Activated T-helper 1 cell treated with anti-CD3 and anti-CD28 coated beads, Interleukin-12 subunit alpha, Interleukin-12 subunit beta, Interleukin-2, Interleukin-4 antibody, amounts not matched to agents 30 ng/mL and 10 ng/mL and 1 ng/mL, durations not matched to agents 14 hours and 24 hours and 36 hours (primary cell): ENCODE measurements around the gene RXRB. TPM values are rescaled to one million over a fixed set of nuclear protein-coding genes. Genes with fewer than 3 reads are reported as not detected.

Experiments used
- DNase-seq: peaks from one replicate; pipeline ENCODE4 v3.0.0; 2021; ENCODE audit warnings: low spot score
- H3K27ac Mint-ChIP-seq: one replicate; pipeline ENCODE4 v1.8.0; 2021; ENCODE audit warnings: mild to moderate bottlenecking, mixed read lengths
- H3K27me3 Mint-ChIP-seq: one replicate; pipeline ENCODE4 v1.8.0; 2022; ENCODE audit warnings: mild to moderate bottlenecking, moderate library complexity, mixed read lengths; ENCODE audit not compliant: insufficient read depth
- H3K36me3 Mint-ChIP-seq: one replicate; pipeline ENCODE4 v1.8.0; 2021; ENCODE audit warnings: low read depth, mixed read lengths
- H3K4me1 Mint-ChIP-seq: one replicate; pipeline ENCODE4 v1.8.0; 2021; ENCODE audit warnings: low read depth, mixed read lengths
- H3K4me3 Mint-ChIP-seq: one replicate; pipeline ENCODE4 v1.8.0; 2021; ENCODE audit warnings: mild to moderate bottlenecking, moderate library complexity, mixed read lengths
- H3K9me3 Mint-ChIP-seq: one replicate; pipeline ENCODE4 v1.8.0; 2021; ENCODE audit warnings: mixed read lengths
- intact Hi-C: fragments of 100-400 bp; cut with micrococcal nuclease; formaldehyde crosslinking; loops from one replicate; pipeline ENCODE4 v1.15.1; 2024
- total RNA-seq: library from RNA; stranded (reverse); gene quantifications from 2 replicates; pipeline ENCODE4 v1.2.3, GENCODE V29; 2022

RXRB gene
- total RNA-seq, 1 donor from 2014 or later, result 47.4 TPM

- Mint-ChIP-seq H3K4me3 (peak overlapping the region; percentile 100), H3K4me1 (peaks cover 81% of the 10 kb centered on the region)
Measured at GRCh38 chr6:33201147-33201545, 681 bp upstream of the RXRB start.

GRCh38 chr6:33199687-33200218 is 712 bp downstream of the RXRB start:
- Mint-ChIP-seq H3K36me3 (peaks cover 55% of the 10 kb centered on the region), H3K9me3 (no peaks in the 10 kb centered on the region), H3K4me1 (peaks cover 68% of the 10 kb centered on the region), H3K27me3 (no peaks in the 10 kb centered on the region), H3K4me3 (peak overlapping the region; percentile 85), H3K27ac (peak overlapping the region; percentile 84)
- intact Hi-C loops, result loop anchor here (1.0 to 10.0 kb wide), 15 partner anchors 9 to 1535 kb away; partner anchors contain the start of genes C6orf47, CSNK2B, CUTA and FKBPL
- DNase-seq, result peak; percentile 78

More at GRCh38 chr6:33201147-33201545, 681 bp upstream of the RXRB start:
- peak overlapping the region; percentile 97 for H3K27ac Mint-ChIP-seq
- H3K27me3 Mint-ChIP-seq, result no peaks in the 10 kb centered on the region
- H3K36me3 Mint-ChIP-seq, result peaks cover 42% of the 10 kb centered on the region
- no peak for DNase-seq
- intact Hi-C loops, result loop anchor here (2.0 to 10.0 kb wide), 7 partner anchors 218 to 1536 kb away; partner anchors contain the start of genes C6orf47, CSNK2B, CUTA and GPANK1
- no peaks in the 10 kb centered on the region for H3K9me3 Mint-ChIP-seq

GRCh38 chr6:33198853-33199436 is 1.5 kb downstream of the RXRB start:
- H3K27ac Mint-ChIP-seq, result peak overlapping the region; percentile 84
- H3K4me3 Mint-ChIP-seq, result peak overlapping the region; percentile 85
- peaks cover 65% of the 10 kb centered on the region for H3K4me1 Mint-ChIP-seq
- DNase-seq, result no peak
- no peaks in the 10 kb centered on the region for H3K9me3 Mint-ChIP-seq
- H3K36me3 Mint-ChIP-seq, result peaks cover 58% of the 10 kb centered on the region
- H3K27me3 Mint-ChIP-seq, result peaks cover 2% of the 10 kb centered on the region
- intact Hi-C loops, result no loop called here

- peaks cover 63% of the 10 kb centered on the region for H3K4me1 Mint-ChIP-seq
- peaks cover 57% of the 10 kb centered on the region for H3K36me3 Mint-ChIP-seq
- intact Hi-C loops, result no loop called here
- peak overlapping the region; percentile 85 for H3K4me3 Mint-ChIP-seq
- DNase-seq, result no peak
- H3K9me3 Mint-ChIP-seq, result no peaks in the 10 kb centered on the region
- peak overlapping the region; percentile 60 for H3K27ac Mint-ChIP-seq
- peaks cover 8% of the 10 kb centered on the region for H3K27me3 Mint-ChIP-seq
Measured at GRCh38 chr6:33198159-33198852, 2.2 kb downstream of the RXRB start.

DNA sequence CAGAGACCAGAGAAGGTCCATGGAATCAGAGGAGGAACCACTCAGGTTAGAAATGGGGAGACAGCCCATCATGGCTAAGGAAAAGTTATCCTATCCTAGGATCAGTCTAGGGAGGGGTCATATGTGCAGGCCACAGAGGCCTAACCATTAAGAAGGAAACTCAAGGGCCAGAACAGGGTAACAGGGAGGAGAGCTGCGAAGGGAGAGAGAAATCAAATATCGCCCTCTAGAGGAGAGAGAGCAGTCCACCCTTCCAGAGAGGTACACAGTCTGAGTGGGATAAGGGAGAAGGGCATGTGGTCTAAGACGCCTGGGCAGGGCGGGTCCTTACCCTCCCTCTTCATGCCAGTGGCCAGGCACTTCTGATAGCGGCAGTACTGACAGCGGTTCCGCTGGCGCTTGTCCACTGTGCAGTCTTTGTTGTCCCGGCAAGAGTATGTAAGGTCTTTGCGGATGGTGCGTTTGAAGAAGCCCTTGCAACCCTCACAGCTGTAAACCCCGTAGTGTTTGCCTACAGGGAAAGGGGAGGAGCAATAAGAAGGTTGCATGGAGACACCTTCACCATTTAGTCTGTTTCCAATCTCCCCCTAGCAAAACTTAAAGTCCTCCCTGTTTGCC is 2.9 kb downstream of the RXRB start:
- peaks cover 50% of the 10 kb centered on the region for H3K36me3 Mint-ChIP-seq
- H3K27ac Mint-ChIP-seq, result peak overlapping the region; percentile 38
- peak overlapping the region; percentile 67 for H3K4me3 Mint-ChIP-seq
- H3K4me1 Mint-ChIP-seq, result peaks cover 55% of the 10 kb centered on the region
- peaks cover 11% of the 10 kb centered on the region for H3K27me3 Mint-ChIP-seq
- intact Hi-C loops, result loop anchor here (1.0 to 2.0 kb wide), 2 partner anchors 37 to 74 kb away; no protein-coding TSS in a partner anchor
- H3K9me3 Mint-ChIP-seq, result no peaks in the 10 kb centered on the region
- peak; percentile 26 for DNase-seq

GRCh38 chr6:33195304-33196165 is 4.9 kb downstream of the RXRB start:
- Mint-ChIP-seq H3K27ac (no peak overlapping the region), H3K4me3 (no peak overlapping the region), H3K27me3 (peaks cover 24% of the 10 kb centered on the region), H3K36me3 (peaks cover 34% of the 10 kb centered on the region), H3K9me3 (no peaks in the 10 kb centered on the region), H3K4me1 (peaks cover 35% of the 10 kb centered on the region)
- intact Hi-C loops, result loop anchor here (2.0 kb wide), 1 partner anchor 35 kb away; no protein-coding TSS in a partner anchor
- no peak for DNase-seq

GRCh38 chr6:33194431-33194979 is 6.0 kb downstream of the RXRB start:
- Mint-ChIP-seq H3K27ac (no peak overlapping the region), H3K4me1 (peaks cover 32% of the 10 kb centered on the region), H3K27me3 (peaks cover 31% of the 10 kb centered on the region), H3K36me3 (peaks cover 34% of the 10 kb centered on the region), H3K4me3 (no peak overlapping the region), H3K9me3 (no peaks in the 10 kb centered on the region)
- DNase-seq, result no peak
- intact Hi-C loops, result no loop called here

GRCh38 chr6:33193619-33194018 is 6.8 kb downstream of the RXRB start:
- intact Hi-C loops, result no loop called here
- Mint-ChIP-seq H3K36me3 (peaks cover 32% of the 10 kb centered on the region), H3K9me3 (no peaks in the 10 kb centered on the region), H3K4me1 (peaks cover 23% of the 10 kb centered on the region), H3K27me3 (peaks cover 32% of the 10 kb centered on the region), H3K4me3 (no peak overlapping the region), H3K27ac (no peak overlapping the region)
- DNase-seq, result no peak

GRCh38 chr6:33192671-33193602 is 7.5 kb downstream of the RXRB start:
- DNase-seq, result no peak
- peaks cover 19% of the 10 kb centered on the region for H3K4me1 Mint-ChIP-seq
- no peak overlapping the region for H3K27ac Mint-ChIP-seq
- no peaks in the 10 kb centered on the region for H3K9me3 Mint-ChIP-seq
- H3K27me3 Mint-ChIP-seq, result peaks cover 37% of the 10 kb centered on the region
- H3K36me3 Mint-ChIP-seq, result peaks cover 32% of the 10 kb centered on the region
- intact Hi-C loops, result no loop called here
- no peak overlapping the region for H3K4me3 Mint-ChIP-seq

DNA sequence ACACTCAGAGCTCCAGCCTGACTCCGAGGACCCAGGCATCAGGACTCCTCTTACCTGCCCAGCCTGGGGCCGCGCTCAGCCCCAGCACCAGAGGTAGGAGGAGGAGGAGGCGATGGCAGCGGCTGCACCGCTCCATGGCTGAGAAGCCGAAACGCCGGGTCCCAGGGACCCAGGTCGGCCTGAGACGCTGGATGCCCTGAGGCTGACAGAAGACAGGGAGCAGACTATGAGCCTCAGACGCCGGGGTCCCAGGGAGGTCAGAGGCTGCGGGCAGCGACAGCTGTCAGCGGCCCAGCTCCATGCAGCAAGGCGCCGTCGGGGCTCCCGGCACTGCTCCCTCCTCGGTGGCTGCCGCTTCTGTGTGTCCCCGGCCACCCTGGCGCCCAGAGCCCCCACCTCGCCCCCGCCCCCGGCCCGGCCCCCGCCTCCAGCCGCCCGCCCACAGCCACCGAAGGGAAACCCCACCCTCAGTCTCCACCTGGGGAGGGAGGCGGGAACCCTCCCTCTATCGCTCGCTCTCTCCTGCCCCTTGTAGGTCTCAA is 8.3 kb downstream of the RXRB start, which contains the start of gene COL11A2:
Gene COL11A2 (minus strand): TSS at position 363 of the 542 bp plus-strand sequence. CDS start 227 bp downstream, at position 136.
- H3K9me3 Mint-ChIP-seq, result no peaks in the 10 kb centered on the region
- no peak within 1 kb of the TSS for H3K4me3 Mint-ChIP-seq
- H3K27me3 Mint-ChIP-seq, result peaks cover 42% of the 10 kb centered on the region
- H3K36me3 Mint-ChIP-seq, result peaks cover 27% of the 10 kb centered on the region
- intact Hi-C loops, result no loop called here
- peaks cover 19% of the 10 kb centered on the region for H3K4me1 Mint-ChIP-seq
- H3K27ac Mint-ChIP-seq, result no peak within 1 kb of the TSS
- DNase-seq, result no peak
